SJSA1 (cell line): Measurements from ENCODE around the gene UBASH3B. TPM values are rescaled to one million over a fixed set of nuclear protein-coding genes. Genes with fewer than 3 reads are reported as not detected.
"Not testable (repeated sequence)": the region's sequence is repeated elsewhere in the genome, so short reads cannot be mapped to it uniquely, and the experiment has no call there.

Source experiments
- DNase-seq, 2 experiments: peaks; one replicate each; pipeline ENCODE4 v3.0.0-alpha.2; 2015 to 2020; ENCODE audit warnings: low spot score in 2 of 2, low read depth in 1 of 2
- H3K27ac ChIP-seq: fragments of 250-450 bp; sonication (Bioruptor Pico); 2 replicates; pipeline ENCODE4 v1.5.1; 2020; ENCODE audit warnings: mild to moderate bottlenecking, moderate library complexity
- H3K27me3 ChIP-seq: fragments of 250-450 bp; sonication (Bioruptor Pico); replicated peaks from 2 replicates; pipeline ENCODE4 v1.5.1; 2020; ENCODE audit warnings: mild to moderate bottlenecking, moderate library complexity
- H3K36me3 ChIP-seq: fragments of 250-450 bp; sonication (Bioruptor Pico); 2 replicates; pipeline ENCODE4 v1.5.1; 2020; ENCODE audit warnings: mild to moderate bottlenecking
- H3K4me1 ChIP-seq: fragments of 250-450 bp; sonication (Bioruptor Pico); replicated peaks from 2 replicates; pipeline ENCODE4 v1.6.1; 2021; ENCODE audit warnings: mild to moderate bottlenecking
- H3K4me3 ChIP-seq: fragments of 250-450 bp; sonication (Bioruptor Pico); 2 replicates; pipeline ENCODE4 v1.5.1; 2020; ENCODE audit warnings: mild to moderate bottlenecking
- H3K9me3 ChIP-seq: fragments of 250-450 bp; sonication (Bioruptor Pico); replicated peaks from 2 replicates; pipeline ENCODE4 v1.5.1; 2020; ENCODE audit warnings: mild to moderate bottlenecking
- total RNA-seq: library from RNA; depleted of rRNA; stranded (reverse); fragments of >200 nt; shearing (Covaris generic); gene quantifications from 2 replicates; pipeline ENCODE4 v1.2.3, GENCODE V29; 2014

The UBASH3B gene
- total RNA-seq, 1 experiment from 2014 or later = 4.0 TPM

- Histone ChIP-seq H3K27me3 (no peaks in the 10 kb centered on the region), H3K36me3 (no peaks in the 10 kb centered on the region), H3K9me3 (no peaks in the 10 kb centered on the region), H3K27ac (no peak overlapping the region), H3K4me3 (no peak overlapping the region), H3K4me1 (peaks cover 39% of the 10 kb centered on the region)
- DNase-seq = no peak
These were observed 73.6 kb downstream of the UBASH3B start for GRCh38 chr11:122729139-122729538.

- H3K4me1 ChIP-seq = peaks cover 37% of the 10 kb centered on the region
- not testable (repeated sequence) for H3K36me3 ChIP-seq, DNase-seq, H3K27ac ChIP-seq, H3K27me3 ChIP-seq, H3K4me3 ChIP-seq, H3K9me3 ChIP-seq
These were observed 75.2 kb downstream of the UBASH3B start for GRCh38 chr11:122730694-122731093.

DNA sequence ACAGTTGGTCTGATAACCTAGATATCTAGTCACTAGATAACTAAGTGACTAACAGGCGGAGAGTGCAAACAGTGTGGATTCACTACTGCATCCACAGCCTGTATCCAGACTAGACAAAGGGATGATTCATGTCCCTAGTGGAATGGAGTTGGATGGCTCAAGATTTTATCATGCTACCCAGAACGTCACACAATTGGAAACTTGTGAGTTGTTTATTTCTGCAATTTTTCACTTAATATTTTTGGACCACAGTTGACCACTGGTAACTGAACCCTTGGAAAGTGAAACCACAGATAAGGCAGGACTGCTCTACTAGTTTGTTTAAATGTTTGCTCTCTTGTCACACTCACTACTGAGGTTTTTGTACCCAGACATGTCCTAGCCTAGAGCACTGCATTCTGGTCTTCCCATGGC is 76.0 kb downstream of the UBASH3B start:
- peak; percentile 46 to 66 for DNase-seq
- Histone ChIP-seq H3K36me3 (no peaks in the 10 kb centered on the region), H3K4me1 (peaks cover 37% of the 10 kb centered on the region), H3K27ac (peak overlapping the region; percentile 41), H3K27me3 (no peaks in the 10 kb centered on the region), H3K4me3 (no peak overlapping the region), H3K9me3 (no peaks in the 10 kb centered on the region)

- H3K4me3 ChIP-seq = no peak overlapping the region
- no peaks in the 10 kb centered on the region for H3K36me3 ChIP-seq
- no peaks in the 10 kb centered on the region for H3K9me3 ChIP-seq
- no peaks in the 10 kb centered on the region for H3K27me3 ChIP-seq
- no peak for DNase-seq
- H3K27ac ChIP-seq = peak overlapping the region; percentile 57
- peaks cover 40% of the 10 kb centered on the region for H3K4me1 ChIP-seq
These were observed 77.1 kb downstream of the UBASH3B start for GRCh38 chr11:122732342-122733315.

DNA sequence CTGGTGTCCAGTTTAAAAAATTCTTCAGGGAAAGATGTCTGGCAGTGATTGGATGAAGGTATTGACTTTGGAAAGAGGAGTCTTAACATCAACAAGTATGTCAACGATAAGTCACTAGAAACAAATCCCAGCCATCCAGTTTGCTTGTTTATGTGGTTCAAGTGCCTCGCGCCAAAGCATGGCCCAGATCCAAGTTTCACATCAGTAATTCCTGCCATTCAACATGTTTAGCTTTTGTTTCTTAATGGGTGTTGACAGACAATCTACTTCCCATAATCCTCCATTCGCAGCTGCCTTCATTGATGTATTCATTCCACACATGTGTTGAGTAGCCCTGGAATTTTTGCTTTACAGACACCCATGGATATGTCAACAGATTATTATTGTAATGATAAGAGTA is 77.8 kb downstream of the UBASH3B start:
- Histone ChIP-seq H3K4me1 (peaks cover 47% of the 10 kb centered on the region), H3K36me3 (no peaks in the 10 kb centered on the region), H3K27me3 (no peaks in the 10 kb centered on the region), H3K27ac (peak overlapping the region; percentile 57), H3K4me3 (no peak overlapping the region), H3K9me3 (no peaks in the 10 kb centered on the region)
- peak; percentile 61 to 64 for DNase-seq

DNA sequence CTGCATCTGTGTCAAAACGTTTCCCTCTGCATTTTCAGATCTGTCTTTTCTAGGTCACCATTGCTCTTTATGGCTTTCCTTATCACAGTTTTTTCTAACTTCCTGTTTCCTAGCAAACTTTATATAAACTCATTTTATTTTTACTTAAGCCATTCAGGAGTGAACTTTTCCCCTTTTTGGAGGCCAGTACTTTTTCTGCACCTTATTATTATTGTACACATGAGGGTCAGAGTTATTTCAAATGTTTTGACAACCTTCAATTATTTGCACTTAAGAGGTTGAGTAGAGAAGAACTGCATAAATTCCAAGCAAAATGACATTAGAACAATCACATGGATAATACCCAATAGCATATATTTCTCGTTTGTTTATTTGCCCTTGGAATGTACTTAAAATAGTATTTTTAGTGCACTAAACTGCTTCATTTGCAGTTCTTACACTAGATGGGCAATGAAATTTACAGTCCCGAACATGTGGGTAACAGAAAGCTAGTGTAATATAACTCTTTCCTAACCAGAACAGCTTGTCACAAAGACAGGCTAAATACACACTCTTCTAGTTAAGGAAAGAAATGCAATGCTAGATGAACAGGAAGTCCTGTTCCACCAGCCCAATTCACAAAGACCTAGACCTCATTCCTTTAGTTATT is 79.5 kb downstream of the UBASH3B start:
- peaks cover 47% of the 10 kb centered on the region for H3K4me1 ChIP-seq
- H3K9me3 ChIP-seq = no peaks in the 10 kb centered on the region
- no peak overlapping the region for H3K4me3 ChIP-seq
- no peaks in the 10 kb centered on the region for H3K27me3 ChIP-seq
- H3K27ac ChIP-seq = no peak overlapping the region
- DNase-seq = no peak
- H3K36me3 ChIP-seq = no peaks in the 10 kb centered on the region

- Histone ChIP-seq H3K27me3 (no peaks in the 10 kb centered on the region), H3K27ac (no peak overlapping the region), H3K4me1 (peaks cover 24% of the 10 kb centered on the region), H3K36me3 (no peaks in the 10 kb centered on the region), H3K4me3 (no peak overlapping the region), H3K9me3 (no peaks in the 10 kb centered on the region)
- peak in 1 of 2 experiments; percentile 7 for DNase-seq
These were observed 82.6 kb downstream of the UBASH3B start for GRCh38 chr11:122737951-122738693.

GRCh38 chr11:122741613-122742300 is 86.2 kb downstream of the UBASH3B start:
- H3K4me1 ChIP-seq = peaks cover 10% of the 10 kb centered on the region
- H3K27ac ChIP-seq = no peak overlapping the region
- H3K27me3 ChIP-seq = no peaks in the 10 kb centered on the region
- no peak for DNase-seq
- no peaks in the 10 kb centered on the region for H3K36me3 ChIP-seq
- H3K9me3 ChIP-seq = no peaks in the 10 kb centered on the region
- H3K4me3 ChIP-seq = no peak overlapping the region

GRCh38 chr11:122742301-122743018 is 86.9 kb downstream of the UBASH3B start:
- Histone ChIP-seq H3K36me3 (no peaks in the 10 kb centered on the region), H3K4me1 (peaks cover 9% of the 10 kb centered on the region), H3K9me3 (no peaks in the 10 kb centered on the region), H3K27me3 (no peaks in the 10 kb centered on the region), H3K4me3 (no peak overlapping the region), H3K27ac (no peak overlapping the region)
- DNase-seq = no peak

DNA sequence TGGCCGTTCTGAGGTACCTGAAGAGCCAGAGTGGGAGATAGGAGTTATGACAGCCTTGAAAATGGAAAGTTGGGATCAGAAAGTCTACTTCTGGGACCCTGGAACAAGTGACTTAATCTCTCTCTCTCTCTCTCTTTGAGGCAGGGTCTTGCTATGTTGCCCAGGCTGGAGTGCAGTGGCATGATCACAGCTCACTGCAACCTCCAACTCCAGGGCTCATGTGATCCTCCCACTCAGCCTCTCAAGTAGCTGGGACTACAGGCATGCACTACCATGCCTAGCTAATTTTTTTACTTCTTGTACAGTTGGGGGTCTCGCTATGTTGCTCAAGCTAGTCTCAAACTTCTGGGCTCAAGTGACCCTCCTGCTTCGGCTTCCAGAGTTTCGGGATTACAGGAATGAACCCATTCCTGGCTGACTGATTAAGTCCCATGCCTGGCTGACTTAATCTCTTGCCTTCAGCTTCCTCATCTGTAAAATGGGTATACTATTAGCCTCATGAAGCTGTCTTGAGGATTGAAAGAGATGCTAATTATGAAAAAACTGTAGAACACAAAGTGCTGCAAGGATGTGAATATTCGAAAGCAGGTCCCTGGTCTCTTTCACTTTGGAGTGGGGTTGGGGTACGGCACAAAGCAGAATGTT is 87.7 kb downstream of the UBASH3B start:
- Histone ChIP-seq H3K27me3 (no peaks in the 10 kb centered on the region), H3K9me3 (no peaks in the 10 kb centered on the region)
- no peak for DNase-seq

GRCh38 chr11:122743949-122744348 is 88.4 kb downstream of the UBASH3B start:
- Histone ChIP-seq H3K4me3 (no peak overlapping the region), H3K27ac (no peak overlapping the region), H3K36me3 (no peaks in the 10 kb centered on the region), H3K9me3 (no peaks in the 10 kb centered on the region), H3K27me3 (no peaks in the 10 kb centered on the region), H3K4me1 (peaks cover 6% of the 10 kb centered on the region)
- DNase-seq = no peak

More for the DNA sequence above, 87.7 kb downstream of the UBASH3B start:
- H3K4me3 ChIP-seq = no peak overlapping the region
- H3K27ac ChIP-seq = no peak overlapping the region
- H3K36me3 ChIP-seq = no peaks in the 10 kb centered on the region
- peaks cover 2% of the 10 kb centered on the region for H3K4me1 ChIP-seq

- Histone ChIP-seq H3K4me3 (no peak overlapping the region), H3K9me3 (no peaks in the 10 kb centered on the region)
These were observed 88.8 kb downstream of the UBASH3B start for GRCh38 chr11:122744357-122744756.

More at GRCh38 chr11:122744357-122744756, 88.8 kb downstream of the UBASH3B start:
- no peak overlapping the region for H3K27ac ChIP-seq
- DNase-seq = no peak
- no peaks in the 10 kb centered on the region for H3K27me3 ChIP-seq
- peaks cover 10% of the 10 kb centered on the region for H3K4me1 ChIP-seq
- H3K36me3 ChIP-seq = no peaks in the 10 kb centered on the region
